Gastrocnemius medialis (tissue), 4 donors: ENCODE results near the gene NTM.

ENCODE experiments used
- POLR2A ChIP-seq, 2 donors: fragments of 450-650 bp; IDR thresholded peaks; one replicate each; pipeline ENCODE4 v1.6.1; 2017; ENCODE audit warnings: antibody characterized with exemption in 2 of 2, mild to moderate bottlenecking in 2 of 2, moderate library complexity in 2 of 2
- TF ChIP-seq, protein P1 (sequence below), 5 experiments: fragments of 450-650 bp in 3 of 5; fragments of 200-600 bp in 2 of 5; sonication (generic) in 2 of 5; IDR thresholded peaks in 4 of 5; conservative IDR thresholded peaks in 1 of 5; 1 replicate in 4 of 5; 2 replicates in 1 of 5; pipeline ENCODE4 v1.5.1; 2016 to 2019; ENCODE audit warnings: antibody characterized with exemption in 5 of 5, mild to moderate bottlenecking in 3 of 5, moderate library complexity in 3 of 5

DNA sequence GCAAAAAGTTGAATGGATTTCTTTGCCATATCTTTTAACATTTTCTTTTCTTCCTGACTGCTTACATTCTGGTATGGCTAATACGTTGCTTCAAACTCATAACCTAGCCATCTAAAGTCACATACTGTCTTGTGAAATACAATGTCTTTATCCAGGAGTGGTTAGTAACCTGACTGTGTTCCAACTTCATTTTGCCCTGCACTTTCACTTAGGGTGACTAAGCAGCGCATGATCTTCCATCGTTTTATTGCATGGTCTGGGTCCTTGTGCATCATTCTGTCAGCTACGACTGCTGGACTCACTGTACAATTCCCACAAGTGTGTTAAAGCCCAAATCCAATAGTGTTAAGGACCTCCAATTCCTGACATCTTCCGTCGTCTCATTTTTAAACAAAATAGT is 403.2 kb downstream of the NTM start:
- TF ChIP-seq, protein P1, sequence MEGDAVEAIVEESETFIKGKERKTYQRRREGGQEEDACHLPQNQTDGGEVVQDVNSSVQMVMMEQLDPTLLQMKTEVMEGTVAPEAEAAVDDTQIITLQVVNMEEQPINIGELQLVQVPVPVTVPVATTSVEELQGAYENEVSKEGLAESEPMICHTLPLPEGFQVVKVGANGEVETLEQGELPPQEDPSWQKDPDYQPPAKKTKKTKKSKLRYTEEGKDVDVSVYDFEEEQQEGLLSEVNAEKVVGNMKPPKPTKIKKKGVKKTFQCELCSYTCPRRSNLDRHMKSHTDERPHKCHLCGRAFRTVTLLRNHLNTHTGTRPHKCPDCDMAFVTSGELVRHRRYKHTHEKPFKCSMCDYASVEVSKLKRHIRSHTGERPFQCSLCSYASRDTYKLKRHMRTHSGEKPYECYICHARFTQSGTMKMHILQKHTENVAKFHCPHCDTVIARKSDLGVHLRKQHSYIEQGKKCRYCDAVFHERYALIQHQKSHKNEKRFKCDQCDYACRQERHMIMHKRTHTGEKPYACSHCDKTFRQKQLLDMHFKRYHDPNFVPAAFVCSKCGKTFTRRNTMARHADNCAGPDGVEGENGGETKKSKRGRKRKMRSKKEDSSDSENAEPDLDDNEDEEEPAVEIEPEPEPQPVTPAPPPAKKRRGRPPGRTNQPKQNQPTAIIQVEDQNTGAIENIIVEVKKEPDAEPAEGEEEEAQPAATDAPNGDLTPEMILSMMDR (IDR thresholded peaks at IDR 0.05 in 4 of 5, conservative IDR thresholded peaks at IDR 0.05 in 1 of 5), result no peak
- TF ChIP-seq POLR2A (IDR thresholded peaks at IDR 0.05), result no peak
